KMS-11 (cell line): ENCODE data around the gene CALHM4.

Source experiments
- H2AFZ ChIP-seq: fragments of 200-600 bp; sonication (generic); 2 replicates; pipeline ENCODE4 v1.6.1; 2016; ENCODE audit warnings: antibody characterized with exemption, mixed run types, low read depth
- H3K27ac ChIP-seq: fragments of 200-600 bp; sonication (generic); 2 replicates; pipeline ENCODE4 v1.6.1; 2016; ENCODE audit warnings: mild to moderate bottlenecking, mixed run types
- H3K27me3 ChIP-seq: fragments of 200-600 bp; sonication (generic); 2 replicates; pipeline ENCODE4 v1.6.1; 2017; ENCODE audit warnings: mild to moderate bottlenecking, low read depth, mixed run types, moderate library complexity; ENCODE audit not compliant: insufficient read depth
- H3K36me3 ChIP-seq: fragments of 200-600 bp; sonication (generic); 2 replicates; pipeline ENCODE4 v1.6.1; 2017; ENCODE audit warnings: mild to moderate bottlenecking, mixed run types; ENCODE audit not compliant: insufficient read depth
- H3K4me1 ChIP-seq: fragments of 200-600 bp; sonication (generic); 2 replicates; pipeline ENCODE4 v1.6.1; 2016; ENCODE audit warnings: mild to moderate bottlenecking, low read depth, mixed run types; ENCODE audit not compliant: poor library complexity, severe bottlenecking
- H3K4me2 ChIP-seq: fragments of 200-600 bp; sonication (generic); 2 replicates; pipeline ENCODE4 v1.7.0; 2016; ENCODE audit warnings: mild to moderate bottlenecking, mixed run types
- H3K4me3 ChIP-seq: fragments of 200-600 bp; sonication (generic); IDR thresholded peaks from 2 replicates; pipeline ENCODE4 v1.6.1; 2017; ENCODE audit warnings: low read depth, low read length, mixed read lengths; ENCODE audit not compliant: insufficient read depth
- H3K79me2 ChIP-seq: fragments of 200-600 bp; sonication (generic); 2 replicates; pipeline ENCODE4 v1.6.1; 2016; ENCODE audit warnings: low read depth, mixed run types; ENCODE audit not compliant: insufficient read depth
- H3K9ac ChIP-seq: fragments of 200-600 bp; sonication (generic); 2 replicates; pipeline ENCODE4 v1.6.1; 2016; ENCODE audit warnings: mild to moderate bottlenecking, mixed run types
- H4K20me1 ChIP-seq: fragments of 200-600 bp; sonication (generic); 2 replicates; pipeline ENCODE4 v1.6.1; 2016; ENCODE audit warnings: mild to moderate bottlenecking, mixed run types; ENCODE audit not compliant: insufficient read depth
- TF ChIP-seq, protein P1 (sequence below): fragments of 200-600 bp; sonication (generic); conservative IDR thresholded peaks from 2 replicates; pipeline ENCODE4 v1.6.1; 2017; ENCODE audit warnings: low read depth, mild to moderate bottlenecking, antibody characterized with exemption, low read length, moderate library complexity, mixed read lengths

The CALHM4 gene

DNA sequence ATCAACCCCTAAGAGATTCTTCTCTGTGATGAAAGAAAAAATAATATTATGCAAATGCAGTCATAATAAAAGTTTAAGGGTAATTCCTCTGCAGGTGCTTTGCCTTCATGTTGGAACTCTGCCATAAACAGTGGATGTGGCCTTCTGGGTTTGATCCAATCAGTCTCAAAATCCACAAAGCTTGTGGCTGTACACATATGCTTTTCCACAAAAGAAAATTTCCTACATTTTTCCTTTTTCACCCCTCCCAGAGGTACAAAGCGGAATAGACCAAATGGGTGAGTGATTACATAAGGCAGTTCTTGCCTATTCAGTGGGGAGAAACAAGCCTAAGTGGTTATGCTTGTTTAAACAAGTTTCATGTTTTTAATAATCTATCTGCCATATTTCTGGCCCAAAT lies 25.4 kb upstream of the CALHM4 start:
- no peak overlapping the region for H3K4me3 ChIP-seq
- H3K27me3 ChIP-seq, result no peaks in the 10 kb centered on the region
- TF ChIP-seq, protein P1, sequence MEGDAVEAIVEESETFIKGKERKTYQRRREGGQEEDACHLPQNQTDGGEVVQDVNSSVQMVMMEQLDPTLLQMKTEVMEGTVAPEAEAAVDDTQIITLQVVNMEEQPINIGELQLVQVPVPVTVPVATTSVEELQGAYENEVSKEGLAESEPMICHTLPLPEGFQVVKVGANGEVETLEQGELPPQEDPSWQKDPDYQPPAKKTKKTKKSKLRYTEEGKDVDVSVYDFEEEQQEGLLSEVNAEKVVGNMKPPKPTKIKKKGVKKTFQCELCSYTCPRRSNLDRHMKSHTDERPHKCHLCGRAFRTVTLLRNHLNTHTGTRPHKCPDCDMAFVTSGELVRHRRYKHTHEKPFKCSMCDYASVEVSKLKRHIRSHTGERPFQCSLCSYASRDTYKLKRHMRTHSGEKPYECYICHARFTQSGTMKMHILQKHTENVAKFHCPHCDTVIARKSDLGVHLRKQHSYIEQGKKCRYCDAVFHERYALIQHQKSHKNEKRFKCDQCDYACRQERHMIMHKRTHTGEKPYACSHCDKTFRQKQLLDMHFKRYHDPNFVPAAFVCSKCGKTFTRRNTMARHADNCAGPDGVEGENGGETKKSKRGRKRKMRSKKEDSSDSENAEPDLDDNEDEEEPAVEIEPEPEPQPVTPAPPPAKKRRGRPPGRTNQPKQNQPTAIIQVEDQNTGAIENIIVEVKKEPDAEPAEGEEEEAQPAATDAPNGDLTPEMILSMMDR, result no peak
- no peaks in the 10 kb centered on the region for H3K36me3 ChIP-seq
- no peak overlapping the region for H2AFZ ChIP-seq
- no peaks in the 10 kb centered on the region for H3K79me2 ChIP-seq
- H3K4me2 ChIP-seq, result no peak overlapping the region
- H4K20me1 ChIP-seq, result no peaks in the 10 kb centered on the region
- no peak overlapping the region for H3K27ac ChIP-seq
- H3K4me1 ChIP-seq, result no peaks in the 10 kb centered on the region
- no peak overlapping the region for H3K9ac ChIP-seq

DNA sequence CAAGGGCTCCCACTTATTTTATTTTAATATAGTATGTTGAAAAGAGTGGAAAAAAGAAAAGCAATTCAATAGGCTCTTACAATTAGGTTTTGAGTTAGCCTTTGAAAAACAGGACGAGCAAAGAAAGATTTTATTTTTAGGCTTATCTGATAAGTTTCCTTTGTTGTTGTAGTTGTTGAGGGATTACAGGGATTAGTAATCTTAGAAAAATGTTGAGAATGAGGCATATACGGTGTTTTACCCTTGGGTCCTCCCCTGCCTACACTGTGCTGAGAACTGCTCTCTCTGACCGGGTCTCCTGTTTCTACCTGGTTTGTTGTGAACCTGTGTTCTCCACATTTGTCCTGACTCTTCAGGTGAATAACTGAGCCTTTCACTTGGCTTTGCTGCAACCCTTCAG lies 24.8 kb upstream of the CALHM4 start:
- TF ChIP-seq, protein P1, result no peak
- Histone ChIP-seq H3K4me1 (no peaks in the 10 kb centered on the region), H3K79me2 (no peaks in the 10 kb centered on the region), H3K27ac (no peak overlapping the region), H3K9ac (no peak overlapping the region), H3K4me2 (no peak overlapping the region), H3K36me3 (no peaks in the 10 kb centered on the region), H3K27me3 (no peaks in the 10 kb centered on the region), H2AFZ (no peak overlapping the region), H3K4me3 (no peak overlapping the region), H4K20me1 (no peaks in the 10 kb centered on the region)

DNA sequence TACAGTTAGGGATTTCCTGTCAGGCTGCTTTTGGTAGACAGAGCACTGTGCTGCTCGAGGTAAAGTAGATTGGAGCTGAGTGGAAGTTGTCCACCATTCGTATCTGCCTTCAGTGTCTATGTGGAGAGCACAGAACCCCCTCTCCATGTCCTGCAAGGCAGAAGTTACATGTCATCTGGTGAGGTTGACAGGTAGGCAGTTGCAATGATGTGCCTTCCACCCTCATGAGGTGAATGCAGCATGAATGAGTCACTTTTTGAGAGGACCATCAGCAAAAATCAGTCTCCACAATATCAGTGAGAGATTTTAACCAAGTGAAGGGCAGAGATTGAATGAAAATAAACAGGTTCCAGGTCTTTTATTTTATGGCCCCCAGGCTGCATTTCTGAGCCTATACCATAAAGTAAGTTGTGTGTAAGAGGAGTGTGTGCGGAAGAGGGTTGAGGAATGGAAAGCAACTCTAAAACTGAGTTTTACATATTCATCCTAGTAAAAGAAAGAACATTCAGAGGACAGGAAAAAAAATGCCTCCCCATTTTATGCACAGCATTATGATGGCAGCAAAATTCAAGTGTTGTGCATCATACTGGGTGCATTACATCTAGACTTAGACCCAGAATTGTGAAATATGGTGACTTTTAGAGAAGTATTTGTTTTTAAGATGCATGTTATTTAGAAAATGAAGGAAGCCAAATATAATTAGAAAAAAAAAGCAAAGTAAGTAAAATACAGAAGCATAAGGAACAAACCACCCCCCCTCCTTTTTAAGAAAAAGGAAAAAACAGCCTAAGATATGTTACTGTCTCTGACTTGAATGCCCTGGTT lies 23.9 kb upstream of the CALHM4 start:
- no peak overlapping the region for H3K27ac ChIP-seq
- TF ChIP-seq, protein P1, result no peak
- H3K79me2 ChIP-seq, result no peaks in the 10 kb centered on the region
- no peaks in the 10 kb centered on the region for H3K4me1 ChIP-seq
- no peak overlapping the region for H3K4me3 ChIP-seq
- no peak overlapping the region for H3K9ac ChIP-seq
- no peak overlapping the region for H2AFZ ChIP-seq
- H4K20me1 ChIP-seq, result no peaks in the 10 kb centered on the region
- no peak overlapping the region for H3K4me2 ChIP-seq
- H3K27me3 ChIP-seq, result no peaks in the 10 kb centered on the region
- H3K36me3 ChIP-seq, result no peaks in the 10 kb centered on the region

DNA sequence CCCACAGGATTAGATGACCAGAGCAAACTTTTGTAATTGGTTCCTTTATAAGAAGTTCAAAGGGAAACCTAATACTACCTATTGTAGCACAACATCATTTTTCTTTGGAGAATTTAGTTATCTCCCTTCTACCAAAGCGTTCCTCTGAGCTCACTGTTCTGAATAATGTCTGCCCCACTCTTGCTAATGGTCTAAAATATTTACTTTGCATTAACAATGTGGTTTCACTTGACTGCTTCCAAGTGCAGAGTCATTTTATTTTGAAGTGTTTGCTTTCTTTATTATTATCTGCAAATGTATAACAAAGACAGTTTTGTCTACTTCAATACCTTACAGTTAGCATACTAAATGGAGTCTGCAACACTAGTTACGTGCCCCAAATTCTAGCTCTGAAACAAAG lies 23.1 kb upstream of the CALHM4 start:
- Histone ChIP-seq H3K27ac (no peak overlapping the region), H3K36me3 (no peaks in the 10 kb centered on the region), H3K9ac (no peak overlapping the region), H3K4me1 (no peaks in the 10 kb centered on the region), H3K4me3 (no peak overlapping the region), H3K27me3 (no peaks in the 10 kb centered on the region), H4K20me1 (no peaks in the 10 kb centered on the region), H3K79me2 (no peaks in the 10 kb centered on the region), H3K4me2 (no peak overlapping the region), H2AFZ (no peak overlapping the region)
- TF ChIP-seq, protein P1, result no peak
